Fibroblast of villous mesenchyme (primary cell): ENCODE data around the gene KLHL3. TPM values are rescaled to one million over a fixed set of nuclear protein-coding genes. Genes with fewer than 3 reads are reported as not detected.

ENCODE experiments used
- DNase-seq: peaks from one replicate; pipeline ENCODE4 v3.0.0-alpha.2; 2010; ENCODE audit warnings: low read depth
- H3K4me3 ChIP-seq: 2 replicates; pipeline ENCODE4 v1.5.1; 2011; ENCODE audit warnings: low read depth, mild to moderate bottlenecking, low read length
- total RNA-seq: library from RNA; depleted of rRNA; stranded (reverse); fragments of >200 nt; gene quantifications from 2 replicates; pipeline ENCODE4 v1.2.3, GENCODE V29; 2012
- TF ChIP-seq, protein P1 (sequence below): IDR thresholded peaks from 2 replicates; pipeline ENCODE4 v1.5.1; 2012; ENCODE audit warnings: low read depth, mild to moderate bottlenecking, low read length; ENCODE audit not compliant: insufficient read depth

The KLHL3 gene
- total RNA-seq, 1 donor: 3.0 TPM

DNA sequence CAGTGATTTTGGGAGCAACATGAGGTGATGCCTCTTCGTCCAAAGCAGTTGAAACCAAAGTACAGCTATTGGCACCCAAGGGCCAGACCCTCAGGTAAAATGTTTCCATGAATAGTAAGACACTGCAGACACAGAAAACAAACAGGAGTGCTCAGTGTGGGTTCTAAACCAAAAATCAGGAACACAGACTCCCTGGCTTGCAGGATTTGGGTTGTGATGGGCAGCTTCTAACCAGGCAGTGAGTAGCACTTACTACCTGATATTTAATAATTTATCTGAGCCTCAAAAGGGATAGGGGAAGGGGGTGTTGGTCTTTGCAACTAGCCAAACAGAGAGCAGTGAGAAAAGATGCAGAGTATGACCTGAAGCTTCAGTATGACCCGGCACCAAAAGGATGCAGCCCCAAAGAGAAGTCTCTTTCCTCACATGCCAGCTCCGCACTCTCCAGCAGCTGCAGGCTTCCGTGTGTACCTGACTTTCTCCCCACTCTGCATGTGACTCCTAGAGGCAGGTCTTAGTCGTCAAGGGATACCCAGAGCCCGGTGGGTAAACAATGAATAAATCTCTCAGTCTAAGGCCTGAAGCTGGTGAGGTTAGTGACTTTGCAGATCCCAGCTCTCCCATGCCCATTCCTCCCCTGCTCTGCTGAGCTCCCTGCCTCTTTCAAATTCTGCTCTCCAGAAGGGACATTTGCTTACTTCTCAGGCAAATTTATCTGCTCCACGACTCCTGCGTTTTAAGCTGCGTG, 131.4 kb downstream of the KLHL3 start:
- no peak for DNase-seq
- TF ChIP-seq, protein P1, sequence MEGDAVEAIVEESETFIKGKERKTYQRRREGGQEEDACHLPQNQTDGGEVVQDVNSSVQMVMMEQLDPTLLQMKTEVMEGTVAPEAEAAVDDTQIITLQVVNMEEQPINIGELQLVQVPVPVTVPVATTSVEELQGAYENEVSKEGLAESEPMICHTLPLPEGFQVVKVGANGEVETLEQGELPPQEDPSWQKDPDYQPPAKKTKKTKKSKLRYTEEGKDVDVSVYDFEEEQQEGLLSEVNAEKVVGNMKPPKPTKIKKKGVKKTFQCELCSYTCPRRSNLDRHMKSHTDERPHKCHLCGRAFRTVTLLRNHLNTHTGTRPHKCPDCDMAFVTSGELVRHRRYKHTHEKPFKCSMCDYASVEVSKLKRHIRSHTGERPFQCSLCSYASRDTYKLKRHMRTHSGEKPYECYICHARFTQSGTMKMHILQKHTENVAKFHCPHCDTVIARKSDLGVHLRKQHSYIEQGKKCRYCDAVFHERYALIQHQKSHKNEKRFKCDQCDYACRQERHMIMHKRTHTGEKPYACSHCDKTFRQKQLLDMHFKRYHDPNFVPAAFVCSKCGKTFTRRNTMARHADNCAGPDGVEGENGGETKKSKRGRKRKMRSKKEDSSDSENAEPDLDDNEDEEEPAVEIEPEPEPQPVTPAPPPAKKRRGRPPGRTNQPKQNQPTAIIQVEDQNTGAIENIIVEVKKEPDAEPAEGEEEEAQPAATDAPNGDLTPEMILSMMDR: no peak
- H3K4me3 ChIP-seq: no peak overlapping the region

- no peak for DNase-seq
- TF ChIP-seq, protein P1: no peak
- no peak overlapping the region for H3K4me3 ChIP-seq
These were observed 132.0 kb downstream of the KLHL3 start for GRCh38 chr5:137603891-137604290.

- TF ChIP-seq, protein P1: no peak
- no peak for DNase-seq
These were observed 132.5 kb downstream of the KLHL3 start for GRCh38 chr5:137603356-137603755.

GRCh38 chr5:137602721-137603273, 133.1 kb downstream of the KLHL3 start:
- DNase-seq: no peak
- no peak overlapping the region for H3K4me3 ChIP-seq
- TF ChIP-seq, protein P1: no peak

More at GRCh38 chr5:137603356-137603755, 132.5 kb downstream of the KLHL3 start:
- no peak overlapping the region for H3K4me3 ChIP-seq

- no peak overlapping the region for H3K4me3 ChIP-seq
- DNase-seq: peak; percentile 7
- TF ChIP-seq, protein P1: no peak
These were observed 135.0 kb downstream of the KLHL3 start for GRCh38 chr5:137600721-137601360.

- TF ChIP-seq, protein P1: no peak
- no peak for DNase-seq
- H3K4me3 ChIP-seq: no peak overlapping the region
These were observed 136.4 kb downstream of the KLHL3 start for GRCh38 chr5:137599457-137599856.
